GM19468 (cell line): ENCODE measurements around the gene RNF144A.
A peak's percentile ranks its signal among the peaks of the same experiment; 100 is the strongest.
"Not testable (repeated sequence)": the region's sequence is repeated elsewhere in the genome, so short reads cannot be mapped to it uniquely, and the experiment has no call there.

Experiments used
- ATAC-seq: cut with Tn5 transposase; IDR thresholded peaks from one replicate; pipeline ENCODE4 v1.9.1; 2021; ENCODE audit warnings: mild to moderate bottlenecking, moderate library complexity, moderate number of reproducible peaks; ENCODE audit not compliant: unreplicated experiment; ENCODE audit errors: extremely low read depth

The RNF144A gene, protein sequence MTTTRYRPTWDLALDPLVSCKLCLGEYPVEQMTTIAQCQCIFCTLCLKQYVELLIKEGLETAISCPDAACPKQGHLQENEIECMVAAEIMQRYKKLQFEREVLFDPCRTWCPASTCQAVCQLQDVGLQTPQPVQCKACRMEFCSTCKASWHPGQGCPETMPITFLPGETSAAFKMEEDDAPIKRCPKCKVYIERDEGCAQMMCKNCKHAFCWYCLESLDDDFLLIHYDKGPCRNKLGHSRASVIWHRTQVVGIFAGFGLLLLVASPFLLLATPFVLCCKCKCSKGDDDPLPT

DNA sequence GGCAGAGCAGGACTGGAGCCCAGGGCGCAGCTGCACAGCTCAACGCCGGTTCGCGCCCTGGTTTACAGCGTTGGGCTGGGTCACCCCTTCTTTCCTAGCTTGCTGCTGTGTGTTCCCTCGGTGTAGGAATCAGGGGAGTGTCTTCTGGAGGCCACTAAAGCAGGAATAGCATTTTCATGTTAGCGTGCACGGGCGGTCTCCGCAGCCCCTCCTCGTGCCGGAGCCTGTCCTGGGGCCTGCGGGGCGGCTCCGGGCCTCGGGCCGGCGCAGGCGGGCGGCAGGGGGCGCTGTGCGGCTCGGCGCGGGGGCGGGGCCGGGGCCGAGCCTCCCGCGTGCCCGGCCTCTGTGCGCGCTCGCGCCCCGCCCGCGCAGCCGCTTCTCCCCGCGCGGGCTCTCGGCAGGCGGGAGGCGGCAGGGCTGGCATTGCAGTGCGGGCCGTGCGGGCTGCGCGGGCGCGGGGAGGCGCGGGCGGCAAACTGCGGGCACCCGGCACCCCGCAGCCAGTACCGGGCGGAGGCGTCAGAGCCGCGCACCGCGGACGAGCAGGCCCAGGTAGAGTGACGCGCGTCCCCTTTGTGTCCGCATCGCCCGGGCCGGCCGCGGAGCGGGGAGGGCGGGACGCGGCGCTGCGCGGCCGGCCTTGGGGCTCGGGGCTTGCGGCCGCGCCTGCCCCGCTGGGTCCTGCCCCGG is at the start of gene RNF144A:
TSS of gene RNF144A (plus strand) at position 342 of the 690 bp plus-strand sequence. CDS start 79,515 bp downstream, outside the sequence.
- peak; percentile 66 for ATAC-seq

DNA sequence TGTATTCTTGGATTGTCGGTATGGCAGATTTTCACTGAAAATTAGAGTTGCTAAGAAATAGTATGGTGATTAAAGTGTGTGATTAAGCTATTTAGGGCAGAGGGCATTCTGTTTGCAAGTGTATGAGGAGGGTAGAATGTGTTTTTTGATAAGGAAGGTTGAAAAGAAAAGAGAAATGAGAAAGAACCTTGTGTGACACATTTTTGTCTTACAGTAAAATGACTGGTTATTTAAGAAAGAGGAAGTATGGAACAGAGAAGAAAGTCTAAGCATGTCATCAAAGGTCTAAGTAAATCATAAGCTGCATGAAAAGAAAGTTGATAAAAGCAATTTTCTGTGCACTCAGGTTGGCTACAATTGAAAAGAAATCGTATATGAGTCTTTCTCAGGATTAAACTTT is 44.8 kb upstream of the RNF144A start:
- no peak for ATAC-seq

DNA sequence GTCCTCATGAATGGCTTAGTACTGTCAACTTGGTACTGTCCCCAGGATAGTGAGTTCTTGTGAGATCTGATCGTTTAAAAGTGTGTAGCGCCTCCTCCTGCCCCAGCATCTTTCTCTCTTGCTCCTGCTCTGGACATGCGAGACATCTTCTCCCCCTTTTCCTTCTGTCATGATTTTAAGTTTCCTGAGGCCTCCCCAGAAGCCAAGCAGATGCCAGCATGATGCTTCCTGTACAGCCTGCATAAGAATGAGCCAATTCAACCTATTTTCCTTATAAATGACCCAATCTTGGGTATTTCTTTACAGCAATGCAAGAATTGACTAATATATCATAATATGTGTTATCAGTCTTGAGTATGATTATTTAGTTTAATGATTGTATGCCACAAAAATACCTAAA is 43.2 kb upstream of the RNF144A start:
- ATAC-seq: no peak

DNA sequence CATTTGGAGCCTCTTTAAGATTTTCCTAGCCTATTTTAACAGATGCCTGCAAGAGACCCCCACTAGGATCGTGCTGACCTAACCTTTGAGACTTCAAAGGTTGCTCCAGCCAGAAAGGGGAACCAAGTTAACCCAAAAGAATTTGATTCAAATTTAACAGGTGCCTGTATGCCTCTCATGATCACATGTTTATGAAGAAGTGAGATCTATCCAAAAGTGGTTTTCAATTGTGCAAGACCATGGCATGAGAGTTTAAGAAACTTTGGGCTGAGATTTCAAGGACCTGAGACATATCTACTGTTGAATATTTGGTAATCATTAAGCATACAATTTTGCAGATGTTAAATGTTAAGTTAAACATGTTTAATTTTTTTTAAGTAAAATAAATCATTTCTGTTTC is 40.9 kb upstream of the RNF144A start:
- no peak for ATAC-seq

DNA sequence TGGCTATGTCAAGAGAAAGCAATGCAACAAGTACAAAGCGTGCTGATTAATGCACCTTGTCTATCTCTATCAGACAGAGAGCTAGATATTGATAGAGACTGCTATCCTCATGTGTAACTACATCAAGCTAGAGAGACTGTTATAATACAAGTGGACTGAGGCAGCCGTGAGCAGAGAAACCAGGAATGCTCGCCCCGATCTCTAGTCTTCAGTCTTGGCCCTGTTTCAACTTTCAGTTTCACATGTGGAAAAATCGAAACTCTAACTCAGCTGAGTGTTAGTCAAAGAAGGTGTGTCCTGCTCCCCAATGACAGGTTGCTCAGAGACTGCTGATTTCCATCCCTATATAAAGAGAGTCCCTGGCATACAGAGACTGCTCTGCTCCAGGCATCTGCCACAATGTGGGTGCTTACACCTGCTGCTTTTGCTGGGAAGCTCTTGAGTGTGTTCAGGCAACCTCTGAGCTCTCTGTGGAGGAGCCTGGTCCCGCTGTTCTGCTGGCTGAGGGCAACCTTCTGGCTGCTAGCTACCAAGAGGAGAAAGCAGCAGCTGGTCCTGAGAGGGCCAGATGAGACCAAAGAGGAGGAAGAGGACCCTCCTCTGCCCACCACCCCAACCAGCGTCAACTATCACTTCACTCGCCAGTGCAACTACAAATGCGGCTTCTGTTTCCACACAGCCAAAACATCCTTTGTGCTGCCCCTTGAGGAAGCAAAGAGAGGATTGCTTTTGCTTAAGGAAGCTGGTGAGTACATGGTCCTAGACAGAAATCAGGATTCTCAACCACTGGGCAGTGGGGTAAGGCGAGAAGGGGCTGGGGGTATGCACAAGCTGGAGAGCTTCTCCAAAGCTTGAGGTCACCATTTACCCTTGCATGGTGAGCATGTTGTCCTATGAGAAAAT is 39.6 kb upstream of the RNF144A start, which contains the start of gene RSAD2:
TSS of gene RSAD2 (plus strand) at position 376 of the 903 bp plus-strand sequence. CDS start at position 400, 24 bp downstream.
- peak; percentile 38 for ATAC-seq

DNA sequence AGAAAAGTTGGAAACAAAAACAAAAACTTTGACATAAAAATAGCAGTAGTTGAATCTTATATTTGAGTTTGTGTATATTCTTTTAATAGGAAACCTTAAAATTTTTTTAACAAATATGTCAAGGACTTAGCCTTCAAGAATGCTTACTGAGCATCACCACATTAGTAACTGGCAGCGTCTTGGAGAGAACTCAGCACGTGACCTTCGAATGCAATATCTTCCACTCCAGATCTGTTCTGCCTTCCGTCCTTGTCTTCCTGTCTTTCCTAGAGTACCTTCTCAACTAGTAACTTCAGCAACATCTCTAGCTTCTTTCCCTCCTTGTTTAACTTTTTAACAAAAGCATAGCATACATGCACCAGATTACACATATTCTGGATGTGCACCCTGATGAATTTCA is 38.7 kb upstream of the RNF144A start:
- no peak for ATAC-seq

DNA sequence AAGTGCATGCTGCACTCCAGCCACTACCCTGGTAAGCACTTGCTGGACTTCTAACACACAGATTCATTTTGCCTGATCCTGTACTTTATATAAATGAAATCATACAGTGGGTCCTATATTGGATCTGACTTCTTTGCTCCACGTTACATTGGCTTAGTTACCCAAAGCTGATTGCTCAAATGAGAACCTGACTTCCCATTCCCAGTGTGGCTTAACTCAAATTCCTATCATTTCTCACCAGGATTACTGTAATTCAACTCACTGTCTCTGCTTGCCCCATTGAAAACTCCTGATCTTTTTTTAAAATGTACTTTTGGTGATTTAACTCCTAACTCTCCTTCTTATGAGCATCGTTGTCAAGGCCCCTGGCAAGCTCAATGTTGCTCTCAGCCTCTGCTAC is 38.2 kb upstream of the RNF144A start:
- no peak for ATAC-seq

DNA sequence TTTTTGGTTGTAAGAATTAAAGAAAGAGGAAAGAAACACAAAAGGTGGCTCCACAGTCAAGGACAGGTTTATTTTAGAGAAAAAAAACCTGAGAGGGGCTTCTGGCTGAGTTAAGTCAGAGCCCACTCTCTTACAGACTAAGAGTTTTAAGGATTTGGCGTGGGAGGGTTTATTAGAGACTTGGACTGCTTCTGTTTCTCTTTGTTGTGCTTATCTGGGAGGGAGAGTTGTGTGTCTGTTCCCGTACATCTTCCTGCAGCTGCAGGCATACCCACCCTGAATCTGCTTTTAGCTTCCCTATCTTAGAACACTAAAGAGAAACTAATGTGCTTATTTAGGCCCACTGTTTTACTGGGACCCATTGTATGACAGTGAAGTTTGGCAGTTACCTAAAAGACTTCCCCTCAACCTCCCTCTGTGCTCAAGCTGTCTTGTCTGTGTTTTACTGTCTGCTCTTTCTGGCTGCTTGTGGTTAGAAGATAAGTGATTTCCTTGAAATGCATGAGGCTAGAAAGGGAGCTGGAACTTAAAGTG is 36.9 kb upstream of the RNF144A start:
- no peak for ATAC-seq

DNA sequence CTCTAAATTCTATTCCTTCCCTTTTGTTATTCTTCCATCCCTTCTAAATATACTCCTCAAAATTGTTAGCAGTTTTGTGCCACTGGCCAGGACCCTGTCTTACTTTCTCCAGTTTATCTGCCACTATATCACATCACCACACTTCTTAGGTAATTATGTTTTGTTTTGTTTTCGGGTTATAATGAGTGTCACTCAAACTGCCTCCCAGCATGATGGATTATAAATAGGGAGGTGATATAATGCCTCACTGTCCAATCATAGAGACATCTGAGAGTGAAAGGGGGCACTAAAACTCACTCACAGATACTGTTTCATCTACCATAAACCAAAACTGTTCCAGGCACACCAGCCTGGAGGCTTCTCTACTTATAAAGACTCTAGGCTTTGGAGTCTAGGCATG is 36.2 kb upstream of the RNF144A start:
- ATAC-seq: no peak

DNA sequence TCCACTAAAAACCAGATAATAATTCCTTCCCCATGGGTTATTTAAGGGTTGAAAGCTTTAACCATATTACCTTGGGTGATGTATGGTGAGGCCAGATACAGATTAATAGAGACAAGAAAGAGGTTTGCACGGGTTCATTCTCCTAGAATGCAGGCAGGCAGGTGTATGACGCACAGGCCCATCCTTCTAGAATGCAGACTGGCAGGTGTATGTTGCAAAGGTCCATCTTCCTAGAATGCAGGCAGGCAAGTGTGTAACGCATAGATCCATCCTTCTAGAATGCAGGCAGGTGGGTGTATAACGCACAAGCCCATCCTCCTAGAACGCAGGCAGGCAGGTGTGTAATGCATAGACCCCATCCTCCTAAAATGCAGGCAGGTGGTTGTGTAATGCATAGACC is 35.7 kb upstream of the RNF144A start:
- no peak for ATAC-seq

DNA sequence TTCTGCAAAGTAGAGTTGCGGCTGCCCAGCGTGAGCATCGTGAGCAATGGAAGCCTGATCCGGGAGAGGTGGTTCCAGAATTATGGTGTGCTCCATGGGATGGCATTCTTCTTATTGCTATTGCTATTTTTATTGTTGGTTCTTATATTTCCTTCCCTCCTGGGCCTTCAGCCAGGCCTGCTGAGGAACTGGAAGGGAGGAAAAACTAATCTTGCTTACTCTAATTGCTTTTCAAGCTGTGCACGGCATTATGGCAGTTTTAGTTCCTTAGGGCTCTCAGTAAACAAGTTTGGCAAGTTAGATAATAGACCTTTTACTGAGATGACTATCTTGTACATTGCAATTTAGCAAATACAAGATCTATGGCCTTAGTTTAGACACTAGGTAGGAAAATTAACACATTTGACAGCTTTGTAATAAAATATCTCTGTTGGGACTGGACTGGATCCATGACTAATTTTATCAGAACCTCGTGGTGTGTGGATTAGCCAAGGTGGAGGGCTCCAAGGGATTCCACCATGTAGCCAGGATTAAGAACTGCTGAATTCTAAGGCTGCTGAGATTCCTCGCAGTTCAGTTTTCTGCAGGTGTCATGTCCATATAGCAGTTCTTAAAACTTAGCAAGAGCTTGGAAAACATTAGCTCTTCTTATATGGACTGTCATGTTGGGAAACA is 33.6 kb upstream of the RNF144A start:
- ATAC-seq: no peak

DNA sequence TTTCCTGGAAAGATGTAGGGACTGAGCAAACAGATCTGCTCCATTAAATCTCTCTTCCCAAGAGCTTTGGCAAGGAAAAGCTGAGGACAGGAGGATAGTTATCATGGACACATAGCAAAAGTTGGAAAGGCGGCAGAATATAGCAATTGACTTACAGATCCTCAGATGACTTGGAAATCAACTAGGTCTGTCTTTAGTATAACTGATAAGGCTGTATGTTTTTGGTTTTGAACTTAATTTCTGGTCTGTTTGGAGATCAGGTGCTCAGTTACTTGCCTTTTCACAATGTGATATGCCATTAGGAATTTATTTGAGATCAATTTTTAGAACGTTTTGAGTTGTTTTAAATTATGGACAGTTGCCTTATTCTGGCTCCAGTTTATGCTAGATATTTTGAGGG is 31.7 kb upstream of the RNF144A start:
- no peak for ATAC-seq

DNA sequence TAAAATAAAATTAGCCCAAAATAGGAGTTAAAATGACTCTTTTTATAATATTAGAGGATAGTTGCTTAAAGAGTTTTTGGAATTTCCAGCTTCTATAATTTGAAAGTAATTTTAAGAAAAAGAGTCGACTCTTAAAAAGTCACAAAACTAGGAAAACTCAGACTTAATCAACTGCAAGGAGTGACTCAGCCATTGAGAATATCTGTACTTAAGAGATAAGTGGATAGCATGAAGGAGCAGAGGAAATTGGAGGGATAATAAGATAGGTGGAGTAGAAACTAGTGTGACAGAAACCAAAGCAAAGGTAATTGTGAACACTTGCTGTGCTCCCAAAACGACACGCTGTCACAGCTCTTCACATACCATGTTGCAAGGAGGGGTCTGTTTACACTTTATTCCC is 31.2 kb upstream of the RNF144A start:
- ATAC-seq: no peak

DNA sequence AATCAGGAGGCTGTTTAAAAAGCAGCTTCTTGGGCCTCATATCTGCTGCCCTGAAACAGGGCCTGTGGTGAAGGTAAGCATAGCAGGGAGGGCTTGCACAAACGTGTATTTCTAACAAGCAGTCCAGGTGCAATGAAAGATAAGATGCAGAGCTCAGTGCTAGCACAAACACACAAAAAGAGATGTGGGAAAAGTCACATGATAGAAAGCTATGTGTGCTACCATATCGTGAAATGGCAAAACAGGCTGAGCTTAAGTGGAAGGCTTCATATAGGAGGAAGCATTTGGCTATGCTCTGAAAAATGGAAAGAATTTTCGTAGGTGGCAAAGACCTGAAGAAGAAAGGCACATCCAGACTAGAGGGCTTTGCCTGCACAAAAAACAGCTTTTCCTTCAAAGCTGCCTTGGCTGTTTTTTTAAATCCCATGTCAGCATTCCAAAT is 29.4 kb upstream of the RNF144A start:
- ATAC-seq: no peak

DNA sequence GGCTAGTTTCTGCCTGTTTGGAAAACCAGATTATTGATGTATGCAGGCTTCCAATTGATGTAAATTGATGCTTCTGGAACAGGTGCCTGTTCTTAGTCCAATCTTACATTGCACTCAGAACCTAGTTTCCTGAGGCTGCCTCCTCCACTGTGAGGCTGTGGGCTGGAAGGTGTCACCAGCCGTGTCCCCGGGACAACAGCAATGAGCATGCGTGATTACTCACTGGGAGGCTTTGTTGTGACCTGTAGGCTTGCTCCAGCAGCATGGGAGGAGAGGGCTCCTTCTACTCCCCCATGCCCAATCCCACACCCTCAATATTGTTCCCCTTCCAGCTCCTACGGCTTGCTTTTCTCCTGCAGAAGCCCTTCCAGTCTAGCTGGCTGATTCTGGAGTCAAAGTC is 28.5 kb upstream of the RNF144A start:
- ATAC-seq: no peak

DNA sequence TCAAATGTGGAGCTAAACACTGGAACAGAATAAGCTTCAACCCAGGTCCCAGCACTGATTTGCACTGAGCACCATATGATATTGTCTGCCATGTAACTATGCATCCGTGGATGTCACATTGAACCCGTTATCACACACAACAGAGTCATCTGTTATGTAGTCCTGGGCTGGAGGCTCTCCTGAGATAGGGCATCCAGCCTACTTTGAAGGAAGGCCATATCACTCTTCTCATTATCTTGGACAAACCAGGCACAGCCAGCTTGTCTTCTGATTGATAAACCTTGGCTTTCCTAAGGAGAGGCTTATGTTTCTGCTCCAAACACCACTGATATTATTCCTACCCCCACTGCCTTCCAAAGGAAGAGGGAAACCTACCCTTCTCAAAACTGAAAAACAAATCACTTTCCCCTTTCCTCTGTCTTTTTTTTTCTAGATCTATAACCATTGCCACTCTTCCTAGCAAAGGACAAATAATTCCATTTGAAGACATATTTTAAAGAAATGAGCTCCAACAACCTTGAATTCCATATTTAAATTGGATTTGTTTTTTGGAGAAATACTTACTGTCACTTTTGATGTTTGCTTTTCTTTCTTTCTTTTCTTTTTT is 23.2 kb upstream of the RNF144A start:
- ATAC-seq: no peak

DNA sequence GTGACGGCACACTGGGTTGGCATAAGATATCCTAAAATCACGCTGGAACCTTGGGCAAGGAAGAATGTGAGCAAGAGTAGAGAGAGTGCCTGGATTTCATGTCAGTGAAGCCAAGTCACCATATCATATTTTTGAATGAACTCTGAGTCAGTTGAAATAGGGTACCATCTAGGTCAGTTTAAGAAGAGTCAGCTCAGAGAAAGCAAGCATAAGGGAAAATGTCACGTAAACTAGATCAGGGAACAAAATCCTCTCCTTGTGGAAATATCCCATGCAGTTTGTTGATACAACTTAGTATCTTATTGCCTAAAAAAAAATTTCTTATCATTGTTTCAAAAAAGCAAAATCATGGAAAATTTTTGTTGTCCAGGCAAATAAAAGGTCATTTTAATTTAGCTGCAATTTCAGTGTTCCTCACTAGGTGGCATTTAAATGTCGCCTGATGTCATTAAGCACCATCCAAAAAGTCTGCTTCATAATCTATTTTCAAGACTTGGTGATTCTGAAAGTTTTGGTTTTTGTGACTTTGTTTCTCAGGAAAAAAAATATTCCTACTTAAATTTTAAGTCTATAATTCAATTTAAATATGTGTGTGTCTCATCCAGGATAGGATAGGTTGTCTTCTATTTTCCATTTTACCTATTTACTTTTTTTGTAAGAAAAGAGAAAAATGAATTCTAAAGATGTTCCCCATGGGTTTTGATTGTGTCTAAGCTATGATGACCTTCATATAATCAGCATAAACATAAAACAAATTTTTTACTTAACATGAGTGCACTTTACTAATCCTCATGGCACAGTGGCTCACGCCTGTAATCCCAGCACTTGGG is 20.1 kb upstream of the RNF144A start:
- ATAC-seq: no peak

DNA sequence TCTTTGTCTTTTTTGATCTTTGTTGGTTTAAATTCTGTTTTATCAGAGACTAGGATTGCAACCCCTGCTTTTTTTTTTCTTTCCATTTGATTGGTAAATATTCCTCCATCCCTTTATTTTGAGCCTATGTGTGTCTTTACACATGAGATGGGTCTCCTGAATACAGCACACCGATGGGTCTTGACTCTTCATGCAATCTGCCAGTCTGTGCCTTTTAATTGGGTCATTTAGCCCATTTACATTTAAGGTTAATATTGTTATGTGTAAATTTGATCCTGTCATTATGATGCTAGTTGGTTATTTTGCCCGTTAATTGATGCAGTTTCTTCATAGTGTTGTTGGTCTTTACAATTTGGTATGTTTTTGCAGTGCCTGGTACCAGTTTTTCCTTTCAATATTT is 14.6 kb upstream of the RNF144A start:
- not testable (repeated sequence) for ATAC-seq

DNA sequence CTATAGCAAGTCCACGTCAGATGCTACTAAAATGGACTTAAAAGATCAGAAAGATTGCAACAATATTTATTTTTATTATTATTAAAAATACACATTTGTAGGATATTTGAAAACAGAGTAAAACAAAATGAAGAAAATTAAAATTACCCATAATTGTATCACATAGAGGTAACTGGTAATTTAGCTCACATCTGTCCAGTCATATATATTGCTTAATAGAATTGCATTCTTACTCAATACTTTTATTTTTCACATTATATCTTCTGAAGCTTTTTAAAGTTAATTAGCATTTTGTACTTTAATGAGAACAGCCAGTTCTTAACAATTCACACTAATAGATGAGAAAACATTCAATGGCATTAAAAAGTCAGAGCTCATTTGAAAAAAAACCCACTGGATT is 11.5 kb upstream of the RNF144A start:
- ATAC-seq: no peak
